ENCODE measurements around the gene TMEM260.

Gene TMEM260

DNA sequence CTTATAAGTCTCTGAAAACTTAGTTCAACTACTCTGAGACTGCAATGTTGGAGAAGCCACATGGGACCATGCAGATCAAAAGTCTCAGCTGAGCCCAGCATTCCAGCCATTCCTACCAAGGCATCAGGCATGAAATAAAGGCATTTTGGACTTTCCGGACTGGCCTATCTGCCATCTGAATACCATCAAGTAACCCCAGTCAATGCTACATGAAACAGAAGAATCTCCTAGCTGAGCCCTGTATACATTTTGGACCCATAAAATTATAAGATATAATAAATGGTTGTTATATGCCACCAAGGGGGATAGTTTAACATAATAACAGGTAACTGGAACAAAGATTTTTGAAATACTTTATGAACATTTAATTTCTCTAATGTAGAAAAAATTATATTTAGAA lies 9.3 kb upstream of the TMEM260 start:
- no peak overlapping the region for H3K4me3 ChIP-seq (ENCODE audit: low read length)
- no peak for DNase-seq (ENCODE audit: low read depth)
- TF ChIP-seq, protein P1, sequence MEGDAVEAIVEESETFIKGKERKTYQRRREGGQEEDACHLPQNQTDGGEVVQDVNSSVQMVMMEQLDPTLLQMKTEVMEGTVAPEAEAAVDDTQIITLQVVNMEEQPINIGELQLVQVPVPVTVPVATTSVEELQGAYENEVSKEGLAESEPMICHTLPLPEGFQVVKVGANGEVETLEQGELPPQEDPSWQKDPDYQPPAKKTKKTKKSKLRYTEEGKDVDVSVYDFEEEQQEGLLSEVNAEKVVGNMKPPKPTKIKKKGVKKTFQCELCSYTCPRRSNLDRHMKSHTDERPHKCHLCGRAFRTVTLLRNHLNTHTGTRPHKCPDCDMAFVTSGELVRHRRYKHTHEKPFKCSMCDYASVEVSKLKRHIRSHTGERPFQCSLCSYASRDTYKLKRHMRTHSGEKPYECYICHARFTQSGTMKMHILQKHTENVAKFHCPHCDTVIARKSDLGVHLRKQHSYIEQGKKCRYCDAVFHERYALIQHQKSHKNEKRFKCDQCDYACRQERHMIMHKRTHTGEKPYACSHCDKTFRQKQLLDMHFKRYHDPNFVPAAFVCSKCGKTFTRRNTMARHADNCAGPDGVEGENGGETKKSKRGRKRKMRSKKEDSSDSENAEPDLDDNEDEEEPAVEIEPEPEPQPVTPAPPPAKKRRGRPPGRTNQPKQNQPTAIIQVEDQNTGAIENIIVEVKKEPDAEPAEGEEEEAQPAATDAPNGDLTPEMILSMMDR (conservative IDR thresholded peaks at IDR 0.05; ENCODE audit: low read depth, low read length), result no peak

DNA sequence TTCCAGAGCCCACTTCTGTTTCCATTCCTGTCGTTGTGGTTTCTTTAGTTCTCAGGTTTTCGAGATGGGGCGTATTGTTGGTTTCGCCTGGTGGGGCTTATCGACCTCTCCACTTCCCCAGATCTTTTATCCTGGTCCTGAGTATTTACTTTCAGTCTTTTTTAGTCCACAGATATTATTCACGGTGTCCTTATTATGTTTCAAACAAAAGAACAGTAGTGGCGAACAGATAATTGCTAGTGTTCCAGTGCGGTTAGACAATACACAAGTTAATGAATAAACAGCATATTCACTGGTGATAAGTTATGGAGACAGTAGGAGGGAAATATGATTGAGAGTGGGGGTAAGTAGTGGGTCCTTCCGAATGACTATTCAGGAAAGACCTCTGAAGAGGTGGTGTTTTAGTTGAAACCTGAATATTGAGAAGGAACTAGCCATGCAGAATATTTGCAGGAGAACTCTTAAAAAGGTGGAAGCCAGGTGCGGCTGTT lies 668 bp downstream of the TMEM260 start:
- TF ChIP-seq, protein P1 (conservative IDR thresholded peaks at IDR 0.05; ENCODE audit: low read depth, low read length), result no peak

DNA sequence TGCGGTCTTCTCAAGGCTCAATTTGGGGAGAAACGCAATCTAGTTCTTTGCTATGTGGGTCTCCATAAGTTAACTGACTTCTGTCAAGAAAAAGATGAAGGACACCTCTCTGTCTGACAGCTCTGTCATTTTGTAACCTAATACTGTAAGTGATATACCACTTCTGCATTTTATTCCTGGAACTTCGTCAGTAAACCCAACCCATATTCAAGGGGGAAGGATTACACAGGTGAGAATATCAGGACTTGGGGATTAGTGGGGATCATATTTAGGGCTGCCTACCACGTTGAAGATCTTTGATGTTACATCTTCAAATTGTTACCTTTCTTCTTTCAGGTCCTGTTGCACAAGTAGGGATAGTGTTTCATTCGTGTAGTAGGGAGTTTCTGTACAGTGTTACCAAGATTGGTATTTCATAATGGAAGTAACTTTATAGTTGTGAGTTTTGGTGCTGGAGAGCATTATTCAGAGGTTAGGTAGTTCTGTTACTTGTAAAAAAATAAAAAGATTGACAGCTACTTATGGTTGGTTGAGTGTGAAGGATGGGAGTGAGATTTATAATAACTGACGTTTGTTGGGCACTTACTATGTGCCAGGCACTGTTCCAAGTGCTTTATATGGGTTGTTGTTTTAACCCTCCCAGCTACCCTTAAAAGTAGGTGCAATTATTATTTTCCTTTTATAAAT lies 1.6 kb downstream of the TMEM260 start:
- peak overlapping the region; percentile 69 for H3K4me3 ChIP-seq (ENCODE audit: low read length)
- TF ChIP-seq, protein P1 (conservative IDR thresholded peaks at IDR 0.05; ENCODE audit: low read depth, low read length), result no peak
- DNase-seq (ENCODE audit: low read depth), result no peak

More for the DNA sequence above, 668 bp downstream of the TMEM260 start:
- H3K4me3 ChIP-seq (ENCODE audit: low read length), result peak overlapping the region; percentile 69
- DNase-seq (ENCODE audit: low read depth), result no peak

DNA sequence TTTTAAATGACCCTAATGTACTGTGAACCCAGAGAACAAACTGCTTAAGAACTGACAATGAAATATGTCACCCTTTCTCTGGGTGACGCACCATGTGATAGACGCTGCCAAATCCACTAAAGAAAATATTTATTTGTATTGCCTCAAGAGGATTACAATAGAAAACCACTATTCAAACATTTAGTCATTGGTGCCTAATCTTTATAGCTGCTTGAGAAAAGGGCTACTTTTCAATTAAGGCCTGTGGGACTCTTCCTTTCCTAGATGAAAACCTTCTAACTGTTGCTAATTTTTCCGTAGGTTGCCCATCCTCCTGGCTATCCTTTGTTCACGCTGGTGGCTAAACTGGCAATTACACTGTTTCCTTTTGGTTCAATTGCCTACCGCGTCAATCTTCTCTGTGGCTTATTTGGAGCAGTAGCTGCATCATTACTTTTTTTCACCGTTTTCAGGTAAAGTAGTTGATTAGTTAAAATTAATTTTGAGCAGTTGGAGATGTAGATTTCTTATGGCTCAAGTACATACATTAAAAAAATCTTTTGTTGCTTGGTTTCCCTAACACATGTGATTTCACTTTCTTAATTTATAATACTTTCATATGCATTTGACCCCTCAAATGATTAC lies 6.0 kb downstream of the TMEM260 start:
- no peak overlapping the region for H3K4me3 ChIP-seq (ENCODE audit: low read length)
- TF ChIP-seq, protein P1 (conservative IDR thresholded peaks at IDR 0.05; ENCODE audit: low read depth, low read length), result no peak
- DNase-seq (ENCODE audit: low read depth), result no peak

DNA sequence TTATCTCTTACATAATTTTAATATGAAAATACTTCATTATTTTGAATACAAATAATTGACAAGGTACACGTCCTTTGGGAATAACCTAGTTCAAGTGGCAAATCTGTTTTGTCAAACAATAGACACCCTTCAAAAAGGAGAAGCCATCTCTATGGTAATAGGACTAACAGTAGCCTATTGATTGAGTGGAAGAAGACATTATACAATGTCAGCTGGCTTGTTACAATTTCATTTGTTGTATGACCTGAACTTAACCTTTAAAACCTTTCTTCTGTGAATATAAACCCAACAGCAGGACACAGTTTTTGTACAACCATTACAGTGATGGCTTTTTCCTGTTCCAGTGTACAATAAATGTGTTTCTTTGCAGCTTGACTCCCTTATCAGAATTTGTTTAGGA lies 8.1 kb downstream of the TMEM260 start:
- H3K4me3 ChIP-seq (ENCODE audit: low read length), result no peak overlapping the region
- TF ChIP-seq, protein P1 (conservative IDR thresholded peaks at IDR 0.05; ENCODE audit: low read depth, low read length), result no peak
- no peak for DNase-seq (ENCODE audit: low read depth)

DNA sequence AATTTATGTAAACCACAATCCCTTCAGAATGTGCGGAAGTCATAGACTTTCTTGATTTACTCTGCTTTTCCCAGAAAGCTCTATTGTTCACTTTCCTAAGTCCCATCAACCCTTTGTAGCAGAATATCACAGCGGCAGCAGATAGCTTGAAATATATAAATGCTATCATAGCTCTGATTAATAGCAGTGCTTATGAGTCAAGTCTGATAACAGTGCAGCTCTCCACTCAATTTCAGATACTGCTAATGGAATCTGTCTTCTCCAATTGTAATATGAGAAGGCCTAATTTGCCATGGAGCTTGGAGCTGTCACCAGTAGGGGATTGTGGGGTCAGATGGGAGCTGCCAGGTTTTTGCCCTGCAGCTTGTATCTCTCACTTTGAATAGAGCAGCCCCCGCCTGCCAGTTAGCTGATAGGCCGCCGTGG lies 10.9 kb downstream of the TMEM260 start:
- no peak overlapping the region for H3K4me3 ChIP-seq (ENCODE audit: low read length)
- TF ChIP-seq, protein P1 (conservative IDR thresholded peaks at IDR 0.05; ENCODE audit: low read depth, low read length), result no peak
- DNase-seq (ENCODE audit: low read depth), result no peak
